ENCODE measurements around the gene BBS9. TPM values are rescaled to one million over a fixed set of nuclear protein-coding genes. Genes with fewer than 3 reads are reported as not detected.
A peak's percentile ranks its signal among the peaks of the same experiment; 100 is the strongest.

BBS9 gene
- total RNA-seq, 4 donors from 2014 or later, result 16.4 to 26.0 (median 21.4) TPM

- no peaks in the 10 kb centered on the region for H3K36me3 ChIP-seq
- no peaks in the 10 kb centered on the region for H3K27me3 ChIP-seq
- H3K9me3 ChIP-seq, result no peaks in the 10 kb centered on the region
- TF ChIP-seq CTCF (IDR thresholded peaks at IDR 0.05) (no peak), EP300 (IDR thresholded peaks at IDR 0.05) (no peak), POLR2A (IDR thresholded peaks at IDR 0.05) (no peak), POLR2AphosphoS5 (IDR thresholded peaks at IDR 0.05) (no peak)
- DNase-seq (ENCODE audit: low spot score in 2 of 2), result no peak
- no peak overlapping the region for H3K4me3 ChIP-seq
- 88% methylated on average over 5 of the region's 5 CpGs for WGBS
- H3K4me1 ChIP-seq, result no peaks in the 10 kb centered on the region
- no peak overlapping the region for H3K27ac ChIP-seq
These were observed 15.8 kb downstream of the BBS9 start for GRCh38 chr7:33145156-33145555.

- Histone ChIP-seq H3K27ac (no peak overlapping the region), H3K27me3 (no peaks in the 10 kb centered on the region), H3K4me1 (no peaks in the 10 kb centered on the region), H3K9me3 (no peaks in the 10 kb centered on the region), H3K36me3 (no peaks in the 10 kb centered on the region), H3K4me3 (no peak overlapping the region)
- DNase-seq (ENCODE audit: low spot score in 2 of 2), result no peak
- TF ChIP-seq EP300 (IDR thresholded peaks at IDR 0.05) (no peak), POLR2A (IDR thresholded peaks at IDR 0.05) (no peak), CTCF (IDR thresholded peaks at IDR 0.05) (no peak), POLR2AphosphoS5 (IDR thresholded peaks at IDR 0.05) (no peak)
- 73% methylated on average over 3 of the region's 3 CpGs for WGBS
These were observed 22.7 kb downstream of the BBS9 start for GRCh38 chr7:33152087-33152486.

GRCh38 chr7:33155811-33156210, 26.4 kb downstream of the BBS9 start:
- no peak for DNase-seq (ENCODE audit: low spot score in 2 of 2)
- H3K27ac ChIP-seq, result no peak overlapping the region
- TF ChIP-seq POLR2AphosphoS5 (IDR thresholded peaks at IDR 0.05) (no peak), EP300 (IDR thresholded peaks at IDR 0.05) (no peak), CTCF (IDR thresholded peaks at IDR 0.05) (no peak)
- H3K9me3 ChIP-seq, result no peaks in the 10 kb centered on the region
- no peaks in the 10 kb centered on the region for H3K36me3 ChIP-seq
- H3K4me3 ChIP-seq, result no peak overlapping the region
- no peaks in the 10 kb centered on the region for H3K4me1 ChIP-seq
- H3K27me3 ChIP-seq, result no peaks in the 10 kb centered on the region
- 61% methylated on average over 2 of the region's 2 CpGs for WGBS

DNA sequence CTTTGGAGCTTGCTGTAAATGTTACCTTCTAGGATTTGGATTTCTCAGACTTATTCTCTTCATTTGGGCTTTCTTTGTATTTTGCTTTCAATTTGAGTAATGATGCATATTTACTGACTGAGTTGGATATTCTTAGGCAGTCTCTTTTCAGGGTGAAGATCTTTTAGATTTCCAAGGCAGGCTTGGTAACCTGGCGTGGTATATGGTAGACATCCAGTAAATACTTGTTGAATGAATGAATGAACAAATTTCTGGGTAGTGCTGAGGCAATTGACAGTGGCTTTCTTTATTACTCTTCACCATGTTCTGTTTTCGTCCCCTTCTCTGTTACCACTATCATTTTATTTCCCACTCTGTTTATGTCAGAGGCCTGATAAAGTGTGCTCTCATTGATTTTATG, 27.1 kb downstream of the BBS9 start:
- WGBS, result 89% methylated on average over 2 of the region's 2 CpGs
- H3K36me3 ChIP-seq, result no peaks in the 10 kb centered on the region
- no peaks in the 10 kb centered on the region for H3K9me3 ChIP-seq
- no peak for DNase-seq (ENCODE audit: low spot score in 2 of 2)
- no peaks in the 10 kb centered on the region for H3K4me1 ChIP-seq
- H3K27me3 ChIP-seq, result no peaks in the 10 kb centered on the region
- no peak overlapping the region for H3K27ac ChIP-seq
- no peak overlapping the region for H3K4me3 ChIP-seq
- no peak for TF ChIP-seq POLR2A (IDR thresholded peaks at IDR 0.05)
- TF ChIP-seq POLR2AphosphoS5 (IDR thresholded peaks at IDR 0.05), result no peak
- TF ChIP-seq CTCF (IDR thresholded peaks at IDR 0.05), result no peak
- no peak for TF ChIP-seq EP300 (IDR thresholded peaks at IDR 0.05)

GRCh38 chr7:33157311-33157710, 27.9 kb downstream of the BBS9 start:
- H3K9me3 ChIP-seq, result no peaks in the 10 kb centered on the region
- H3K4me3 ChIP-seq, result no peak overlapping the region
- H3K4me1 ChIP-seq, result no peaks in the 10 kb centered on the region
- TF ChIP-seq CTCF (IDR thresholded peaks at IDR 0.05) (no peak), EP300 (IDR thresholded peaks at IDR 0.05) (no peak)
- no peaks in the 10 kb centered on the region for H3K27me3 ChIP-seq
- DNase-seq (ENCODE audit: low spot score in 2 of 2), result no peak
- 29% methylated on average over 1 of the region's 1 CpG for WGBS
- peak overlapping the region; percentile 43 for H3K27ac ChIP-seq
- no peaks in the 10 kb centered on the region for H3K36me3 ChIP-seq

Measured in suprapubic skin (tissue), 4 donors.